ENCODE measurements around the gene RALGPS1. TPM values are rescaled to one million over a fixed set of nuclear protein-coding genes. Genes with fewer than 3 reads are reported as not detected.
A peak's percentile ranks its signal among the peaks of the same experiment; 100 is the strongest.

RALGPS1 gene
- total RNA-seq, 1 experiment from 2014 or later = 18.6 TPM

- Histone ChIP-seq H2BK15ac (ENCODE audit: low read depth, low read length) (no peak overlapping the region), H3K79me2 (ENCODE audit: insufficient read depth, low read length) (peaks cover 2% of the 10 kb centered on the region; the same call in 1 of the 2 replicates), H2BK120ac (ENCODE audit: low read depth, low read length, poor library complexity, severe bottlenecking) (no peak overlapping the region), H2BK12ac (ENCODE audit: insufficient read length, low read depth, low read length) (no peak overlapping the region), H4K8ac (replicated peaks; ENCODE audit: insufficient read length, low read depth, low read length) (no peak overlapping the region), H3K27me3 (ENCODE audit: insufficient read depth, low read length) (no peaks in the 10 kb centered on the region), H2AK5ac (ENCODE audit: insufficient read length, low read length) (no peak overlapping the region), H3K56ac (ENCODE audit: insufficient read length, low read depth, low read length) (no peak overlapping the region), H3K23ac (ENCODE audit: insufficient read length, low read depth, low read length) (no peak overlapping the region), H4K20me1 (ENCODE audit: control insufficient read depth, insufficient read depth, insufficient read length) (no peaks in the 10 kb centered on the region), H3K14ac (ENCODE audit: insufficient read depth, low read length) (no peak overlapping the region), H3K79me1 (ENCODE audit: insufficient read depth, low read depth, low read length, poor library complexity, severe bottlenecking) (no peaks in the 10 kb centered on the region), H3K9ac (ENCODE audit: extremely low read depth, insufficient read length, low read length) (no peak overlapping the region), H2BK20ac (ENCODE audit: low read depth, low read length, poor library complexity, severe bottlenecking) (no peak overlapping the region), H3K4me2 (ENCODE audit: insufficient read depth, insufficient read length, low read length) (no peak overlapping the region), H2BK5ac (ENCODE audit: insufficient read length, low read length) (no peak overlapping the region), H3K27ac (ENCODE audit: insufficient read length, low read depth, low read length) (no peak overlapping the region), H4K5ac (ENCODE audit: insufficient read length, low read depth, low read length) (no peak overlapping the region), H3T11ph (ENCODE audit: low read length) (no peak overlapping the region), H3K9me3 (ENCODE audit: control insufficient read depth, low read depth, low read length) (no peaks in the 10 kb centered on the region), H3K4ac (ENCODE audit: low read depth, low read length) (no peak overlapping the region), H3K23me2 (ENCODE audit: insufficient read length, low read depth, low read length, poor library complexity, severe bottlenecking) (no peaks in the 10 kb centered on the region), H3K4me1 (ENCODE audit: insufficient read depth, low read length) (no peaks in the 10 kb centered on the region), H3K18ac (ENCODE audit: insufficient read length, low read depth, low read length) (no peak overlapping the region), H2AFZ (ENCODE audit: low read length) (no peak overlapping the region), H4K91ac (ENCODE audit: insufficient read length, low read depth, low read length) (no peak overlapping the region)
- Mint-ChIP-seq H3K36me3 (ENCODE audit: insufficient read depth in 1 of 3, low read depth in 3 of 3) (0 out of 7 replicates have a peak, but pooled peaks cover 0 to 5% (median 0%) of the 10 kb centered on the region in 3 experiments), H3K4me3 (no peak overlapping the region), H3K27ac (peak overlapping the region in 1 of 3 experiments; percentile 3; a peak in 2 of 7 replicates), H3K27me3 (ENCODE audit: low read depth) (no peaks in the 10 kb centered on the region; the same call in 1 of the 2 replicates), H3K4me1 (no peaks in the 10 kb centered on the region; a peak in 1 of 4 replicates), H3K9me3 (no peaks in the 10 kb centered on the region)
- no peak for TF ChIP-seq CTCF (conservative IDR thresholded peaks at IDR 0.05)
- WGBS (ENCODE audit: extremely low coverage, insufficient read length, low lambda C conversion rate) = no CpG with 5 or more reads among the region's 7 CpGs
- no peak for DNase-seq
These were observed 136.0 kb downstream of the RALGPS1 start for GRCh38 chr9:127050591-127051001.

Data from H9 (cell line).